Measurements from ENCODE around the gene AK4.

GRCh38 chr1:65247419-65248359, 99.7 kb downstream of the AK4 start:
- TF ChIP-seq EZH2 (IDR thresholded peaks at IDR 0.05; ENCODE audit: insufficient read depth, low read length) (no peak), CTCF (IDR thresholded peaks at IDR 0.05; ENCODE audit: insufficient read depth, low read depth, low read length) (no peak)
